Spleen (tissue), 7 donors: Measurements from ENCODE around the gene ETDB.

Experiments
- CTCF ChIP-seq, 11 experiments: fragments of 200-600 bp in 7 of 11; fragments of 450-650 bp in 4 of 11; sonication (generic) in 4 of 11; IDR thresholded peaks in 8 of 11; conservative IDR thresholded peaks in 3 of 11; 1 replicate in 7 of 11; 2 replicates in 4 of 11; pipeline versions ENCODE4 v1.4.0 to v1.8.0; 2016 to 2021; ENCODE audit warnings: antibody characterized with exemption in 11 of 11, inconsistent platforms in 4 of 11, mild to moderate bottlenecking in 1 of 11
- POLR2AphosphoS5 ChIP-seq, 3 donors: sonication (generic); formaldehyde crosslinking; IDR thresholded peaks; one replicate each; pipeline ENCODE4 v1.5.1; 2017; ENCODE audit warnings: antibody characterized with exemption in 3 of 3
- donor health status: DM: no; HTN: no; CAD: no; lungs with moderate emphysema.
- donor health status: DM: no; HTN: no; CAD: no.
- donor health status: DM: no; HTN: no; CAD: no.

- TF ChIP-seq POLR2AphosphoS5 (IDR thresholded peaks at IDR 0.05), result no peak
- TF ChIP-seq CTCF (IDR thresholded peaks at IDR 0.05 in 8 of 11, conservative IDR thresholded peaks at IDR 0.05 in 3 of 11), result no peak
Measured at GRCh38 chrX:135094726-135095125, 25.6 kb downstream of the ETDB start.
